Embryonic facial prominence (tissue), 1 donor: ENCODE measurements around the gene PEA15.

Experiments used
- DNase-seq: peaks from one replicate; pipeline ENCODE4 v3.0.0-alpha.2; 2016; ENCODE audit errors: extremely low spot score

The PEA15 gene

GRCh38 chr1:160208557-160209320, 3.6 kb downstream of the PEA15 start:
- DNase-seq = no peak

DNA sequence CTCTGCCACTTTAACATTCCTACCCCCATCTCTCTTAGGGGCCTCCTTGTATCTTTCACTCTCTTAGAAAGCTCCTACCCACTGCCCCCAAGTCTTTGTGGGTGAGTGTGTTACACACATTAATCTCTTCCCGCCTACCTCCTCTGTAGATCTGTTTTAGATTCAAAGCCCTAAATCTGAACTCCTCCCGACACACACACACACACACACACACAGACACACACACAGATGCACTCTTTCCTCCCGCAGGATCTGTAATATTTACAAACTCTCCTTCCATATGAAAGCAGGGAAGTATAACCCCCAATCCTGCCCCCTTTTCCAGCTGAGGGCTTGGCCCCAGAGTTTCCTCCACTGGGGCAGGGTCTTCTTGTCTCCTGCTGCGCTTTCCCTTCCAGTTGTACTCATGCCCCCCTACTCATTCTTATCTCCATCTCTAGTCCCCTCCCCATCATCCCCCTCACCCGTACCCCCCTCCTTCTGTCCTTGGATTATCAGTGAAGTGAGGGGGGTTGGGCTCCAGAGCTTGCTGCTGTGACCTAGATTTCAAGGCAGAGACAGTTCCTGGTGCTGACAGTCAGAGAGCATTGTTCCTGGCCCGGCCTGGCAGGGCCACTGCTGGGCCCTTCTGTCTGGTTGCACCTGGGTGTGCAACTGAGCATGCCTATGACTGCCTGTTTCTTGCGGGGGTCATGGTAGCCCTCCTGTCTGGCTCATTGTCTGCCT, 4.3 kb downstream of the PEA15 start:
- DNase-seq = no peak

DNA sequence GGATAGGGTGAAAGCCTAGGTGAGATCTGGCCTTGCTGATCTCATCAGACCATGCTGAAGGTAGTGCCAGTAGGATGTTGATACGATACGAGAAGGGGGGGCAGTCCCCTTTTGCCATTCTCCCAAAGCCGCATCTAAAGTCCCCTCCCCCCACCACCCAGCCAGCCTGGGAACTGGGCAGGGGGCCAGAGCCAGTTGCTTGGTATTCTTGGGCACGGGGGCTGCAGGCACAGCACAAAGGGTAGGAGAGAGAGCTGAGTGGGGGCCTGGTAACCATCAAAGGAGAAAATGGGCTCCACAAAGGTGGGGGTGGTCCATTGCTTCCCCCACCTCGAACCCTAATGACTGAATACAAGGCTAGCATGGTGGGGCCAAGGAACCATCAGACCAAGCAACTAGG, 5.4 kb downstream of the PEA15 start:
- DNase-seq = no peak

DNA sequence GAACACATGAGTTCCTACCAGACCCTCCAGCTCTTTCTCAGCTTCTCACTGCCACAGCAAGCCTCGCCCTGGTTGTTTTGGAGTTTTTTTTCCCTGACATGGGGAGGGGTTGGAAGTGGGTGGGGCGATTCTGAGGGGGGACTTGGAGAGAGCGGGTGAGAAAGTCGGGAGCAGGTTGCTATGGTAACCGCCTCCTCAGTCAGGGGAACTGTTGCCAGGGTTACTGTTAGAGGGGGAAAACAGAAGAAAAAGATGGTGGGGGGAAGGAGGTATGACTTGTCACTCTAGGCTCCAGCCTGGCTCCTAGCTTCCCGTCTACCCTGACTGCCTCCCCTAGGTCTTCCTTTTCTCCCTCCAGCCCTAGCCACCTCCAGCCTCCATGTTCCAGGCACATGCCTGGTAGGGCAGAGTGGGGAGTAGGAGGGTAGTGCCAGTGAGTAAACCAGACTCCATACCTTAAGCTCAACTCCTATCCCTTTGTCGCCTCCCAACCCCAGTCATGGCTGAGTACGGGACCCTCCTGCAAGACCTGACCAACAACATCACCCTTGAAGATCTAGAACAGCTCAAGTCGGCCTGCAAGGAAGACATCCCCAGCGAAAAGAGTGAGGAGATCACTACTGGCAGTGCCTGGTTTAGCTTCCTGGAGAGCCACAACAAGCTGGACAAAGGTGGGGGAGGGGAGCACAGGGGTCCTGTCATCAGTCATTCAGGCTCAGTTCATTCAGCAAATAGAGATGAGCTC, 6.0 kb downstream of the PEA15 start:
- no peak for DNase-seq

DNA sequence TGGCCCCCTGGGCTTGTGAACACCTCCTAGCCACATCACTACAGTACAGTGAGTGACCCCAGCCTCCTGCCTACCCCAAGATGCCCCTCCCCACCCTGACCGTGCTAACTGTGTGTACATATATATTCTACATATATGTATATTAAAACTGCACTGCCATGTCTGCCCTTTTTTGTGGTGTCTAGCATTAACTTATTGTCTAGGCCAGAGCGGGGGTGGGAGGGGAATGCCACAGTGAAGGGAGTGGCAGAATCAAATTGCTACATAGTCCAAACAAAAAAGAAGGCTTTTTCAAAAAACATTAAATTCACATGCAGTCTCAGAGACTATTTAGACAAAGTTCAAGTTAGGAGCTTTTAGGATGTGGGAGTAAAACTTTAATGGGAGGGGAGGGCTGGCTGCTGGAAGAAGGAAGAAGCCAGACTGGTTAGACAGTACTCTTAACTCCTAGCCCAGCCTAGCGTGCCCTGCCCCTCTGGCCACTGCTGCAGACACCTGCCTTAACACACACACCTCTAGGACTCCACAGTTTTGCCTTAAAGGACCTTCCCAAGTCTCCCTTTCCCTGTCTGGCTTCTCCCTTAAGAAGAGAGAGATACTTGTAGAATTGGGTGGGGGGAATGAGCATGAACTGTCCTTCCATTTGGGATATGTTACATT, 9.4 kb downstream of the PEA15 start:
- no peak for DNase-seq

DNA sequence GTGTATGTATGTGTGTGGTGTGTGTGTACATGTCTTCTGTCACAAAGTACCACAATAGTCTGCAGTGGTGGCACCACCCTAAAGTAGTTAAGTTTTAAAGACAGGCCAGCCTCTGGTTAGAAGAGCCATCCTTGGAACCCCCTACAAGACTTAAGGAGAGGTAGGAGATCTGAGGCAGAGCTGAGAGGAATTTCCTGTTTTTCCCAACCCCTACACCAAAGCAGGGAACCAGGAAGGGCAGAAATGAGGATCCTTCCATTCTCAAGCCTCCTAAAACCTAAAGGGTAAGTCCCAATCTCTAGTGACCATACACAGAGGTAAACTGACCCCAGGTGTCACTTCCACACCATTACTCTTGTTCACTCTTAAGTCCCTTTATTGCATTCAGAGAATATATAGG, 11.1 kb downstream of the PEA15 start:
- DNase-seq = no peak

GRCh38 chr1:160217481-160218051, 12.4 kb downstream of the PEA15 start:
- DNase-seq = no peak

GRCh38 chr1:160219062-160219929, 14.1 kb downstream of the PEA15 start:
- no peak for DNase-seq

GRCh38 chr1:160220301-160220700, 15.1 kb downstream of the PEA15 start:
- DNase-seq = no peak

GRCh38 chr1:160221089-160221488, 15.9 kb downstream of the PEA15 start:
- no peak for DNase-seq

DNA sequence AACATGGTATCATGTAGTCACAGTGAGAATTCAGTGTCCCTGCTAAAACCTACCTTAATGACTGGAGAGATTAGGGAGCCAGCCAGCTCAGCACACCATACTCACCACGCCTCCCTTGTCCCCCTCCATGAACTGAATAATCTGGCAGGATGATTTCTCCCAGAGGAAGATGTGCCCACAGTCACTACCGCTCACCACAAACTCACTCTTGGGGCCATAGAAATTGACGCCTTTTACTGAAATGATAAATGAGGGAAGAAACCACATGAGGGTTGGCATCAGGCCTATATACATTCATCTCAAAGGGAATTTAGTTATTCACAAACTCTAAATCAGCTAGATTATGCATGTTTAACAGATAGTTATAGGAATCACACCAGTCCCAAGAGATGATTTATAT, 17.4 kb downstream of the PEA15 start:
- no peak for DNase-seq

DNA sequence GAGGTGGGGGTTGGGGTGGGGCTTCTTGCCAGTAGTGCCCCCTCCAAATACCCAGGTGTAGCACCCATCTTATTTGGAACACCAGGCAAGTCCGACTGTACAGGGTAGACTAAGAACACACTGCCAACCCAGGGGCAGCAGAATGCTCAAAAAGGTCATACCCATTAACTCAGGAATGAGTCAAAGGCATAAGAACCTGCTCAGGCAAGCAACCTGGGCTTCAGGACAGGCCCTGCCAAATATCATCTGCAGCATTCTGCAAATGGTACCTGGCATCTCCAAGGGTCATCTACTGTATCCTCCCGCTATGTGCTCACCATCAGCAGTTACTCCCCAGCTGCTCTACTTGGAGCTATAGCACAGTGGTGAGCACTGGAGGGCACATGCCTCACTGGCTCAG, 19.4 kb downstream of the PEA15 start:
- no peak for DNase-seq

DNA sequence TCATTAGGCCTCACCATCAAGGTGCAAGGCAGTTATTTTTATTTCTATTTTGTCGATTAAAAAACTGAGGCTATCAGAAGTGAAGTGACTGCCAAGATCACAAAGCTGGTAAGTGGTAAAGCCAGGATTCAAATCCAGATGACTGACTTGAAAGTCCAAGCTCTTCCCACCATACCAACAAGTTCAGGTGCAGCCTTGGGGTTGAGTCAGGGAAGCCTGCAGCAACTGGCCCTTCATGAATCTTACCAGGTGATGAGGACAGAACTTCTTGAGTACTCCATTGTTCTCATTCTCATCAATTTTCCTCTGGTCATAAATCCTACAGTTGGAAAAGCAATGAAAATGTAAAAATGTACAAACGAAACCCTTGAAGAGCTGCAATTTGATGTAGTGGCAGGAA, 20.2 kb downstream of the PEA15 start:
- DNase-seq = no peak

GRCh38 chr1:160226623-160227022, 21.4 kb downstream of the PEA15 start:
- DNase-seq = no peak

- no peak for DNase-seq
Measured at GRCh38 chr1:160227034-160227433, 21.9 kb downstream of the PEA15 start.

DNA sequence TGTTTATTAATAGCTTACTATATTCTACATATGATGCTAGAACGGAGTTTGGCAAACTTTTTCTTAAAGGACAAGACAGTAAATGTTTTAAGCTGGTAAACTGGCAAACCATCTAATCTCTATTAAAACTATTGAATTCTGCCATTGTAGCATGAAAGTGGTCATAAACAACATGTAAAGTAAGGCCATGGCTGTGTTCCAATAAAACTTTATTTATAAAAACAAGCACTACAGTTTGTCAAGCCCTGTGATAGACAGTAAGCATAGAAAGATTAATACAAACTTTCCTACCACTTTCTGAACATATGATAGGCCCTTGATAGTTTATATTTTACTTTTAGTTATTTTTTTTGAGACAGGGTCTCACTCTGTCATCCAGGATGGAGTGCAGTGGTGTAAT, 22.4 kb downstream of the PEA15 start:
- DNase-seq = no peak

- DNase-seq = no peak
Measured at GRCh38 chr1:160228431-160228830, 23.2 kb downstream of the PEA15 start.

- DNase-seq = no peak
Measured at GRCh38 chr1:160232911-160233310, 27.7 kb downstream of the PEA15 start.

GRCh38 chr1:160236806-160237205, 31.6 kb downstream of the PEA15 start:
- no peak for DNase-seq

- no peak for DNase-seq
Measured at GRCh38 chr1:160237558-160237957, 32.4 kb downstream of the PEA15 start.

GRCh38 chr1:160238408-160238807, 33.2 kb downstream of the PEA15 start:
- DNase-seq = no peak
